HG03442 (cell line): Measurements from ENCODE around the gene ARHGAP18.
A peak's percentile ranks its signal among the peaks of the same experiment; 100 is the strongest.

ENCODE experiments used
- ATAC-seq: cut with Tn5 transposase; IDR thresholded peaks from one replicate; pipeline ENCODE4 v1.9.1; 2021; ENCODE audit warnings: mild to moderate bottlenecking, moderate library complexity; ENCODE audit not compliant: unreplicated experiment

The ARHGAP18 gene

DNA sequence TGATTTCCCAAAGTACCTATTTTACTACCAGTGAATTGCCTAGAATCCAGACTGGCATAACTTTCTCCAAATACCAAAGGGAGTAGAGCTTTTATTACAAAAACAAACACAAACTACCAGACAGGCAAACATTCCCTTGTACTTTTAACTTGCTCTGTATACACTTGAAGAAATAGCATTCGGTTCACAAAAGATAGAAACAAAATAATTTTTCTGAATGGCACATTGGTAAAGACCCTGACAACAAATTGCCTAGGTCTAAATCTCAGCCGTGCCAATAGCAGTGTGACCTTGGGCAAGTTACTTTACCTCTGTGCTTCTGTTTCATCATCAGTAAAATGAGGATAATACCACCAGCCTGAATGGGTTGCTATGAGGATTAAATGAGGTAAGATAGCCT is 15.9 kb downstream of the ARHGAP18 start:
- ATAC-seq, result no peak

GRCh38 chr6:129692467-129692866 is 17.5 kb downstream of the ARHGAP18 start:
- ATAC-seq, result no peak

GRCh38 chr6:129691709-129692108 is 18.3 kb downstream of the ARHGAP18 start:
- ATAC-seq, result no peak

GRCh38 chr6:129691043-129691640 is 18.8 kb downstream of the ARHGAP18 start:
- ATAC-seq, result no peak

DNA sequence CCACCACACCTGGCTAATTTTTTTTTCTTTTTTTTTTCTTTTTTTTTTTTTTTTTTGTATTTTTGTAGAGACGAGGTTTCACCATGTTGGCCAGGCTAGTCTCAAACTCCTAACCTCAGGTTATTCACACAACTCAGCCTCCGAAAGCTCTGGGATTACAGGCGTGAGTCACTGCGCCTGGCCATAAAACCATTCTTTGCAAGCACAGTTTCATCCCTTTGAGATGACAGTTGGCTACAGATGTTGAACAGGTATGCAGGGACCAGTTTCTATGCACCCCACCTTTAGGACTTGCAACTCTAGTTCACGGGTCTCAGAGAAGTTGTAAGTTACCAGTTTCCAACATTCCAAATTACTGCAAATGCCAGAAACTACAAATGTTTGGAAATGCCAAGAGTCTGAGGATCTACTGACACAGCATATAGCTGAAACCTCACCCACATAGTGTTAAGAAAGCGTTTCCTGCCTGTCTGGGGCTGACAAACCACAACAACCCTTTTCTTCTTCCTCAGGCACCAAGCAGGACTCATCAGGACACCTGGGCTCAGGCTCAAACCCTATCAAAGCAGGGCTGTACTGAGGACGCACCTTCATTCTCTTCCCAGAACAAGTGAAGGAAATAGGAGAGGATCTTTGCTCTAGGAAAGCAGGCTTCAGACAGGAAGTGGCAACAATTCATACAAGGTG is 22.9 kb downstream of the ARHGAP18 start:
- peak; percentile 62 for ATAC-seq

DNA sequence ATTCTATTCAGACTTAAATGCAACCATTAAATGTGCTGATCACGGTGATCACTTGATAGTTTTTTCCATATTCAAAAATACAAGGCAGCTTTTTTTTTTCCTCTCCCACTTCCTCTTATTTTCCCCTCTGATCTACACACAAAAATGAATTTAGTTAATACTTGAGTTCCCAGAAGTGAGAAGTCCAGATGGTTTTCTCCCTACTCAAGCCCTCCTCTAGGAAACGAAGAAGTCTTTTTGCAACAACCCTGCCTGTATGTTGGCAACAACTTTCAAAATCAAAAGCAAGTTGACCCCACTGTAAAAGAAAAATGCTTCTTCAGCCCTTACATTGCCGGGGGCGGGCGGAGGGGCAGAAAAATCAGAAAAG is 24.3 kb downstream of the ARHGAP18 start:
- no peak for ATAC-seq

DNA sequence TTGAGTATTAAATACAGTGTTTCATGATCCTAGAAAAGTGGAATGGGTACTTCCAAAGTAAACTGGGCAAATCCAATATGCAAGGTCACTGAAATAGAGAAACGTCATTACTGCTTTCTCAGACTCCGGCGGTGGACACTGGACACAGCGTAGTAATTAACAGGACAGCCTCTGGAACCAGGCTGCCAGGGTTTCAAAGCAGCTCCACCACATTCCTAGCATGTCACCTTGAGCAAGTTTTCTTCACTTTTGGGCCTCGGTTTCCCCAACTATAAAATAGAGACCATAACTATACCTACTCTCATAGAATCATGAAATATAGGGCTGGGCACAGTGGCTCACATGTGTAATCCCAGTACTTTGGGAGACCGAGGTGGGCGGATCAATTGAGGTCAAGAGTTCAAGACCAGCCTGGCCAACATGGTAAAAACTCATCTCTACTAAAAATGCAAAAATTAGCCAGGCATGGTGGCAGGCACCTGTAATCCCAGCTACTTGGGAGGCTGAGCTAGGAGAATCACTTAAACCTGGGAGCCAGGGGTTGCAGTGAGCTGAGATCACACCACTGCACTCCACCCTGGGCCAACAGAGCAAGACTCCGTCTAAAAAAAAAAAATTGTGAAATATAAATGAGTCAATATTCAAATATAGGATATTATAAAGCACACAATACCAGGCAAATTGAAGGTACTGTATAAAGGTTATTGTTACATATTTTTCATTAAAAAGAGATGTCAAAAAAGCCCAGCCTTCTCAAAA is 24.9 kb downstream of the ARHGAP18 start:
- no peak for ATAC-seq

- ATAC-seq, result no peak
These were observed 25.6 kb downstream of the ARHGAP18 start for GRCh38 chr6:129684323-129684884.

GRCh38 chr6:129683601-129684322 is 26.2 kb downstream of the ARHGAP18 start:
- peak; percentile 93 for ATAC-seq

DNA sequence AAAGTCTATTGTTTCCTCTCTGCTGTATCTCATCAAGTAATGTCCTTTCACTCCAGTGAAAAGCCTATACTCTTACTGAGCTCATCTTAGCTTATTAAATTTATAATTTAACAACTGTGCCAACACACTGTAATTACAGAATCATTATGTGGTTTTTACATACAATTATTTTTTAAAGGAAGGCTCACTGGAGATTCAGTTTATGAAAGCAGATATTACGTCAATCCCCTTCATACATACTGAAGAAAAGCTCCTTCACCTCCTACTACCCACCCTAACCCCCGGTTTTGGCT is 28.1 kb downstream of the ARHGAP18 start:
- ATAC-seq, result no peak

GRCh38 chr6:129680633-129681032 is 29.3 kb downstream of the ARHGAP18 start:
- no peak for ATAC-seq

- no peak for ATAC-seq
These were observed 30.2 kb downstream of the ARHGAP18 start for GRCh38 chr6:129679758-129680157.

GRCh38 chr6:129679275-129679674 is 30.7 kb downstream of the ARHGAP18 start:
- ATAC-seq, result no peak

DNA sequence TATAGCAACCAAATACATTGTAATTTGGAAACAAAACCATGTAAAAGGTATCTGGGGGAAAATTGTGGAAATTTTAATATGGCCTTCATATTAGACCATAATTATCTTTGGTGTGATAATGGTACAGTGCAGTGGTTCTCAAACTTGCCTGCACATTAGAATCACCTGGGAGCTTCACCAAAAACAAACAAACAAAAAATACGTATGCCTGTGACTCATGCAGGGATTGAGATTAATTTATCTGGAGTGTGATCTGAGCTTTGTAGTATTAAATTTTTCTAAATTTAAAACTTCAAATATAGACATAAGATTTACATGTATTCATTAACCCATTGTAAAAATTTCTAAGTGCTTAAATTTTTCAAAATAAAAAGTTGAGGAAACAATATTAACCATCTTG is 31.5 kb downstream of the ARHGAP18 start:
- no peak for ATAC-seq

GRCh38 chr6:129677620-129678325 is 32.2 kb downstream of the ARHGAP18 start:
- ATAC-seq, result no peak

DNA sequence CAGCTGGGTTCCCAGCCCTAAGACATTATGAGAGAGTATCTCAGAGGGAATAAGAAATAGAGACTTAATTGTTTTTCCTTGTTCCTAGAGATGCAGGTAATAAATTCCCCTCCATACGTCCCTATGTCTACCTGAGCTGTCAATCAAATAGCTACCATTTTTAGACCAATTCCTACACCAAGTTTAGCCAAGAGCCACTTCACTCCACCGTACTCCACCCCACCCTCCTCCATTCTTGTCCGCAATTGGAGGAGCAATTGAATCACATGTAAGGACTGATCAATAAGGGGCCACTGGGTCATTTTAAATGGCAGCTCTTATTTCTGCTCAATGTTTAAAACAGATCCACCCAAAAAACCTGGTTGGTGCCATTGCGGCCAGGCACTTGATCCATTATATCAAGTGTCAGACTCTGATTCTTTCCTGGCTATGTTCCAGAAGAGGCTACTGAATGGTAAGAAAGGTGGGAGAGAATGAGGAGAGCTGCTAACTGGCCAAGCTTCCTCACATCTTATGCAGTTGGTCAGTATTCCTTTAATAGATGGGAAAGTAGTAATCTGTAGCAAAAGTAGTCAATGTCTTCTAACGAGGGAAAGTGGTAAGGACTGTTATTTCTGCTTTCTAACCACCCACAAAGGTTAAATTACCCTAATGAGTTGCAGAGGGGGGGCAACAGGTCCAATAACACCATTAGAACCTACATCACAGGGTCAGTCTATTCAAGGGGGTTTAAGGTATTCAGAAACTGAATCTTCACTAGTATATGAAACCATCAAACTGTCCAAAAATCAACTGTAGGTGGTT is 34.1 kb downstream of the ARHGAP18 start:
- no peak for ATAC-seq

DNA sequence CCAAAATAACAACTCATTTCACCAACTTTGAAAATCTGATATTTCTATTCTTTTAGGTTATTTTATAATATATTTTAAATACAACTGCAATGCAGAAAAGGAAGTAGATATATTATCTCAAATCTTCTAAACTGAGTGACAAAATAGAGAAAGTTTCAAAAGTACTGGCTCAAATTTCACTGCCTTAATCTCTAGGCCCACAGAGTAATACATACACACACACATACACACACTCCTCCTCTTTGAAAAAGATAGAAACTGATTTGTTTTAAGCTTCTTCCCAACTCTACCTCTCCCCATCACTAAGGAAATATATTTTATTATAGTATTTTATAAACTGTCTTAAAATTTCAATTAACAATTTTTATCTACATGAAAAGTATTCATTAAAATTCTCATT is 36.2 kb downstream of the ARHGAP18 start:
- ATAC-seq, result no peak

GRCh38 chr6:129672881-129673631 is 36.9 kb downstream of the ARHGAP18 start:
- peak; percentile 74 for ATAC-seq

GRCh38 chr6:129672341-129672682 is 37.7 kb downstream of the ARHGAP18 start:
- ATAC-seq, result peak; percentile 20
